ENCODE results near the gene ZBTB39.

The ZBTB39 gene

GRCh38 chr12:56957229-56958052, 48.9 kb downstream of the ZBTB39 start, which contains the start of gene RDH16:
TSS of gene RDH16 (minus strand) at chr12:56957608. CDS start at chr12:56957462, 146 bp downstream.
- no peak for TF ChIP-seq CTCF (conservative IDR thresholded peaks at IDR 0.05; ENCODE audit: low read length)
- DNase-seq (ENCODE audit: low read depth): no peak
- no peak within 1 kb of the TSS for H3K4me3 ChIP-seq (ENCODE audit: low read length)

DNA sequence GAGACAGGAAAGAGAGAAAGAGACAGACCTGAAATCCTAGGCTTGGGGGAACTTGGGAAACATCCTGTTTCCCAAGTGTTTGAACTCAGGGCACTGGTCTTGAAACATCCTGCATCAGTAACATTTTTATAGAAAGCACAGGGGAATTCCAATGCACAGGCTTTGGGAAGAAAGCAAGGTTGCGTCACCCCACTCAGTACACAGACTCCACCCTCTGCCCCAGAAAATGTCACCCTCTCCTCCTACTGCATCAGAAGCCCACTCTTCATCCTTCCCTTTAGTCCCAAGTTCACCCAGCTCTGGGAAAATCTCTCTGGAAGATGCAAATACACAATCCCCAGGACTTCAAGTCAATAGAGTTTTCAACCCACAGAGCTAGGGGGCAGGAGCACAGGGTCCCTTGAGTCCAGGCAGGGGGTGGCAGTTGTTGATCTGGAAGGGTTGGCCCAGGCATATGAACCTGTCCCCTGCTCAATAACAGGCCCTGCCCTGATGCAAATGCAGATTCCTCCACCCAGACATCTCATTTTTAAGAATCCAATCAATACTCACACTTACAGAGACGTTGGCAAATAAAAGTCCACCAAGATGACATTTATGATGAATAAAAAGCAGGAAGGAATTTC, 50.6 kb downstream of the ZBTB39 start:
- no peak overlapping the region for H3K4me3 ChIP-seq (ENCODE audit: low read length)
- DNase-seq (ENCODE audit: low read depth): no peak
- TF ChIP-seq CTCF (conservative IDR thresholded peaks at IDR 0.05; ENCODE audit: low read length): no peak

GRCh38 chr12:56954958-56955355, 51.4 kb downstream of the ZBTB39 start:
- H3K4me3 ChIP-seq (ENCODE audit: low read length): no peak overlapping the region
- DNase-seq (ENCODE audit: low read depth): no peak
- no peak for TF ChIP-seq CTCF (conservative IDR thresholded peaks at IDR 0.05; ENCODE audit: low read length)

- H3K4me3 ChIP-seq (ENCODE audit: low read length): no peak overlapping the region
- no peak for DNase-seq (ENCODE audit: low read depth)
- TF ChIP-seq CTCF (conservative IDR thresholded peaks at IDR 0.05; ENCODE audit: low read length): no peak
Observed at GRCh38 chr12:56954057-56954957, 52.0 kb downstream of the ZBTB39 start.

DNA sequence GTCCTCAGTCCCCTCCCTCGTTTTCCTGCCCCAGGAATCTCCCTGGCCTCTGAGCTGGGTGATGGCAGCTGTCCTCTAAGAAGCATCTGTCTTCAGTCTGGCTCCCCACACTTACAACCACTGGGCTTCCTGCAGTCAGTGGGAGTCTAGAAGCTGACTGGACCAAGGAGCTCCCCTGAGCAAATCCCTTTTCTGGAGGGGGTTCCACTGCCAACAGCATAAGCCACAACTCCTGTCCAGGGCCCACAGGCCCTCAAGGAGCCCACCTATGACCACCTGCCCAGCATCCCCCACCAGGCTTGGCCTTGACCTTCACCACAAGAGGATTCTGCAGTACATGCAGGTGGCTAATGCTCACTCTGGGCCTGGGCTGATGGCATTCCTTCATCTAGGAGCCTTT, 53.0 kb downstream of the ZBTB39 start:
- TF ChIP-seq CTCF (conservative IDR thresholded peaks at IDR 0.05; ENCODE audit: low read length): no peak
- no peak overlapping the region for H3K4me3 ChIP-seq (ENCODE audit: low read length)
- DNase-seq (ENCODE audit: low read depth): no peak

- no peak for TF ChIP-seq CTCF (conservative IDR thresholded peaks at IDR 0.05; ENCODE audit: low read length)
- no peak for DNase-seq (ENCODE audit: low read depth)
- no peak overlapping the region for H3K4me3 ChIP-seq (ENCODE audit: low read length)
Observed at GRCh38 chr12:56951582-56952339, 54.6 kb downstream of the ZBTB39 start.

All from AG10803 (cell line).